NCI-H226 (cell line): ENCODE measurements around the gene GABBR1.

Source experiments
- DNase-seq: peaks from one replicate; pipeline ENCODE4 v3.0.0-alpha.2; 2015

Gene GABBR1

GRCh38 chr6:29617782-29618554, 15.0 kb downstream of the GABBR1 start:
- no peak for DNase-seq

- no peak for DNase-seq
Observed at GRCh38 chr6:29611426-29611825, 21.6 kb downstream of the GABBR1 start.

- DNase-seq = no peak
Observed at GRCh38 chr6:29610540-29610939, 22.4 kb downstream of the GABBR1 start.

- DNase-seq = no peak
Observed at GRCh38 chr6:29608131-29608530, 24.9 kb downstream of the GABBR1 start.

- no peak for DNase-seq
Observed at GRCh38 chr6:29603930-29604329, 29.1 kb downstream of the GABBR1 start.

GRCh38 chr6:29603456-29603855, 29.5 kb downstream of the GABBR1 start:
- no peak for DNase-seq

GRCh38 chr6:29602564-29603361, 30.2 kb downstream of the GABBR1 start:
- peak; percentile 31 for DNase-seq

GRCh38 chr6:29598172-29598747, 34.7 kb downstream of the GABBR1 start:
- no peak for DNase-seq

GRCh38 chr6:29597184-29597583, 35.8 kb downstream of the GABBR1 start:
- DNase-seq = no peak

- no peak for DNase-seq
Observed at GRCh38 chr6:29596381-29596900, 36.5 kb downstream of the GABBR1 start.

GRCh38 chr6:29593199-29593855, 39.7 kb downstream of the GABBR1 start:
- no peak for DNase-seq

- no peak for DNase-seq
Observed at GRCh38 chr6:29591677-29592076, 41.3 kb downstream of the GABBR1 start.

- no peak for DNase-seq
Observed at GRCh38 chr6:29590218-29590808, 42.7 kb downstream of the GABBR1 start.

GRCh38 chr6:29589423-29590048, 43.4 kb downstream of the GABBR1 start:
- no peak for DNase-seq

GRCh38 chr6:29584821-29585220, 48.2 kb downstream of the GABBR1 start, which contains the start of gene OR2H2:
Gene OR2H2, plus strand, starts transcription at chr6:29585121. Its CDS starts 2,824 bp downstream, at chr6:29587945.
- DNase-seq = no peak

GRCh38 chr6:29577544-29577943, 55.4 kb downstream of the GABBR1 start:
- DNase-seq = no peak

GRCh38 chr6:29576056-29576455, 56.9 kb downstream of the GABBR1 start:
- DNase-seq = no peak

GRCh38 chr6:29567991-29568390, 65.0 kb downstream of the GABBR1 start:
- DNase-seq = no peak

GRCh38 chr6:29567541-29567940, 65.4 kb downstream of the GABBR1 start:
- no peak for DNase-seq

- DNase-seq = no peak
Observed at GRCh38 chr6:29566856-29567255, 66.1 kb downstream of the GABBR1 start.

- DNase-seq = no peak
Observed at GRCh38 chr6:29564875-29565274, 68.1 kb downstream of the GABBR1 start.

- DNase-seq = no peak
Observed at GRCh38 chr6:29563435-29563965, 69.5 kb downstream of the GABBR1 start.
